HG02763 (cell line): ENCODE data around the gene MEIOB.
"Not testable (repeated sequence)": the region's sequence is repeated elsewhere in the genome, so short reads cannot be mapped to it uniquely, and the experiment has no call there.

Experiments
- ATAC-seq: cut with Tn5 transposase; IDR thresholded peaks from one replicate; pipeline ENCODE4 v1.9.1; 2021; ENCODE audit warnings: mild to moderate bottlenecking, moderate library complexity; ENCODE audit not compliant: unreplicated experiment

Gene MEIOB

GRCh38 chr16:1907226-1907860 is 35.4 kb upstream of the MEIOB start:
- ATAC-seq = no peak

GRCh38 chr16:1906846-1907165 is 34.8 kb upstream of the MEIOB start:
- ATAC-seq = no peak

GRCh38 chr16:1906055-1906845 is 34.3 kb upstream of the MEIOB start:
- ATAC-seq = no peak

- no peak for ATAC-seq
Observed at GRCh38 chr16:1903845-1904840, 32.2 kb upstream of the MEIOB start.

- no peak for ATAC-seq
Observed at GRCh38 chr16:1903220-1903574, 31.2 kb upstream of the MEIOB start.

GRCh38 chr16:1902547-1903219 is 30.7 kb upstream of the MEIOB start:
- no peak for ATAC-seq

- ATAC-seq = no peak
Observed at GRCh38 chr16:1900452-1900774, 28.4 kb upstream of the MEIOB start.

- no peak for ATAC-seq
Observed at GRCh38 chr16:1899641-1900451, 27.9 kb upstream of the MEIOB start.

- ATAC-seq = not testable (repeated sequence)
Observed at GRCh38 chr16:1897692-1898091, 25.7 kb upstream of the MEIOB start.

GRCh38 chr16:1895949-1896675 is 24.1 kb upstream of the MEIOB start:
- no peak for ATAC-seq

GRCh38 chr16:1895068-1895467 is 23.1 kb upstream of the MEIOB start:
- no peak for ATAC-seq

GRCh38 chr16:1890708-1891050 is 18.7 kb upstream of the MEIOB start:
- no peak for ATAC-seq

- no peak for ATAC-seq
Observed at GRCh38 chr16:1890024-1890707, 18.2 kb upstream of the MEIOB start.

- ATAC-seq = no peak
Observed at GRCh38 chr16:1887711-1888354, 15.9 kb upstream of the MEIOB start.

GRCh38 chr16:1884889-1885288 is 12.9 kb upstream of the MEIOB start:
- no peak for ATAC-seq

- no peak for ATAC-seq
Observed at GRCh38 chr16:1884155-1884760, 12.3 kb upstream of the MEIOB start.

- not testable (repeated sequence) for ATAC-seq
Observed at GRCh38 chr16:1881172-1881571, 9.2 kb upstream of the MEIOB start.

GRCh38 chr16:1879477-1879876 is 7.5 kb upstream of the MEIOB start:
- no peak for ATAC-seq
